ENCODE results near the gene MAD1L1. TPM values are rescaled to one million over a fixed set of nuclear protein-coding genes. Genes with fewer than 3 reads are reported as not detected.
A peak's percentile ranks its signal among the peaks of the same experiment; 100 is the strongest.

MAD1L1 gene
- total and polyA plus RNA-seq, 2 of the 13 experiments (the other 11 are each of a cell fraction or from before 2014, with no cell fraction given): 17.4 to 64.7 TPM

- TF ChIP-seq ZNF609 (CRISPR knock-in tag; IDR thresholded peaks at IDR 0.05; ENCODE audit: borderline replicate concordance): peak; percentile 91
- no peak for TF ChIP-seq MBNL3 (CRISPR knock-in tag; conservative IDR thresholded peaks at IDR 0.05)
- 0 out of 2 replicates have a peak, but pooled peaks have one; percentile 33 for TF ChIP-seq HIC2 (CRISPR knock-in tag; IDR thresholded peaks at IDR 0.05; ENCODE audit: low read depth)
- peak; percentile 54; the same call in 1 of the 2 replicates for TF ChIP-seq ZNF253 (CRISPR knock-in tag; IDR thresholded peaks at IDR 0.05; ENCODE audit: borderline replicate concordance)
- TF ChIP-seq ZNF713 (CRISPR knock-in tag; IDR thresholded peaks at IDR 0.05): no peak
- no peak for TF ChIP-seq KAT2B (IDR thresholded peaks at IDR 0.05; ENCODE audit: borderline replicate concordance, low read depth, low read length)
- TF ChIP-seq GLI4 (CRISPR knock-in tag; IDR thresholded peaks at IDR 0.05; ENCODE audit: borderline replicate concordance): 0 out of 2 replicates have a peak, but pooled peaks have one; percentile 58
- 0 out of 2 replicates have a peak, but pooled peaks have one; percentile 27 for TF ChIP-seq DNMT3B (CRISPR knock-in tag; conservative IDR thresholded peaks at IDR 0.05)
- TF ChIP-seq ELF4 (CRISPR knock-in tag; IDR thresholded peaks at IDR 0.05; ENCODE audit: borderline replicate concordance): no peak
- TF ChIP-seq ZBTB44 (CRISPR knock-in tag; IDR thresholded peaks at IDR 0.05): no peak
- TF ChIP-seq TIGD3 (CRISPR knock-in tag; IDR thresholded peaks at IDR 0.05; ENCODE audit: borderline replicate concordance): 0 out of 2 replicates have a peak, but pooled peaks have one; percentile 39
- TF ChIP-seq MED8 (CRISPR knock-in tag; IDR thresholded peaks at IDR 0.05; ENCODE audit: insufficient replicate concordance): no peak
- no peak for TF ChIP-seq JDP2 (CRISPR knock-in tag; IDR thresholded peaks at IDR 0.05; ENCODE audit: borderline replicate concordance)
- TF ChIP-seq ZNF616 (CRISPR knock-in tag; IDR thresholded peaks at IDR 0.05; ENCODE audit: low read depth): no peak
- TF ChIP-seq ZNF446 (CRISPR knock-in tag; IDR thresholded peaks at IDR 0.05): no peak
- TF ChIP-seq BRD4 (CRISPR knock-in tag; IDR thresholded peaks at IDR 0.05): peak; percentile 30; the same call in 1 of the 2 replicates
- peak; percentile 93 for TF ChIP-seq FOXA3 (CRISPR knock-in tag; IDR thresholded peaks at IDR 0.05)
- TF ChIP-seq ZNF768 (CRISPR knock-in tag; IDR thresholded peaks at IDR 0.05): peak; percentile 6; the same call in 1 of the 2 replicates
- TF ChIP-seq SIX4 (CRISPR knock-in tag; IDR thresholded peaks at IDR 0.05): no peak
- TF ChIP-seq ZKSCAN1 (IDR thresholded peaks at IDR 0.05; ENCODE audit: low read length): no peak
Measured at GRCh38 chr7:2110610-2111396, 121.9 kb downstream of the MAD1L1 start (continued).

Measured in HepG2 (cell line).